GM23338 (cell line): ENCODE data around the gene HAGH.

Experiments
- CREB1 ChIP-seq: fragments of 250-450 bp; sonication (Bioruptor Pico); IDR thresholded peaks from 2 replicates; pipeline ENCODE4 v1.5.0; 2020; ENCODE audit warnings: low read depth, mild to moderate bottlenecking, moderate library complexity
- ETS1 ChIP-seq: IDR thresholded peaks from 2 replicates; pipeline ENCODE4 v1.6.1; 2016; ENCODE audit warnings: antibody characterized with exemption
- EZH2 ChIP-seq: fragments of 200-600 bp; sonication (generic); IDR thresholded peaks from one replicate; pipeline ENCODE4 v1.8.0; 2017; ENCODE audit warnings: antibody characterized with exemption, mild to moderate bottlenecking, low read depth; ENCODE audit not compliant: unreplicated experiment
- EZH2phosphoT487 ChIP-seq: fragments of 200-600 bp; sonication (generic); IDR thresholded peaks from one replicate; pipeline ENCODE4 v1.8.1; 2018; ENCODE audit warnings: antibody characterized with exemption; ENCODE audit not compliant: unreplicated experiment
- NANOG ChIP-seq: IDR thresholded peaks from 2 replicates; pipeline ENCODE4 v1.6.1; 2016; ENCODE audit warnings: antibody characterized with exemption, borderline replicate concordance
- POLR2AphosphoS5 ChIP-seq: IDR thresholded peaks from 2 replicates; pipeline ENCODE4 v1.6.1; 2016; ENCODE audit warnings: antibody characterized with exemption, low read depth
- REST ChIP-seq: IDR thresholded peaks from one replicate; pipeline ENCODE4 v1.6.1; 2018; ENCODE audit warnings: antibody characterized with exemption; ENCODE audit not compliant: unreplicated experiment
- STAT1 ChIP-seq: IDR thresholded peaks from one replicate; pipeline ENCODE4 v1.6.1; 2016; ENCODE audit warnings: antibody characterized with exemption; ENCODE audit not compliant: unreplicated experiment
- TF ChIP-seq, protein P1 (sequence below), 2 experiments: fragments of 200-600 bp in 1 of 2; sonication (generic) in 1 of 2; conservative IDR thresholded peaks; 2 replicates each; pipeline versions ENCODE4 v1.5.1 to v1.6.1; 2016 to 2017; ENCODE audit warnings: antibody characterized with exemption in 2 of 2, low read depth in 2 of 2, mild to moderate bottlenecking in 2 of 2, moderate library complexity in 1 of 2

DNA sequence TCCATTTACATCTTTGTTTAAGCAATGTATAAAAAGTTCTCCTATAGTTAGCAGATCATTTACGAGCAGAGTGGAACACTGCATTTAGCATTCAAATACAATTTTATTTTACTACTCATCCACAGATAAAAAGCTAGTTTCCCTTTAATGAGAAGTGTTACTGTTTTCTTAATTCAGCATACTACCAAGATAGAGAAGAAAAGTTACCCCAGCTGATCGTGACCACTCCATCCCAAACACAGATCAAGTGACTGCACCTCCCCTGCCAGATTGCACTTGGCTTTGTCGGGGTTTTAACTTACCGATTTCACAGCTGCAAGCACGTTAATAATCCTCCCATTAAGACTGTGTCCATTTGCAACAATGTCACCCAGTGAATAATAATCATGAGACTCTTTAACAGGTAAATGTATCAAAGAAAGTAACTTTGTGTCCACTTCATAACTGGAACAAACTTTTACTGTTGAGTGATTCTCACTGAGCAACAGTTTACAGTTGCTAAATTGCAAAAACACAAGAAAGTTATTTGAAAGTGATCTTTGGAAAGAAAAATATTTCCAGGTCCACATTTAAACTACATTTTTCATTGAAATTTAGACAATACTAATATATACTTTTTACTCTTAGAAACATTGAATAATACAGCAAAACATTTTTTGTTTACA, 30.9 kb upstream of the HAGH start:
- TF ChIP-seq, protein P1, sequence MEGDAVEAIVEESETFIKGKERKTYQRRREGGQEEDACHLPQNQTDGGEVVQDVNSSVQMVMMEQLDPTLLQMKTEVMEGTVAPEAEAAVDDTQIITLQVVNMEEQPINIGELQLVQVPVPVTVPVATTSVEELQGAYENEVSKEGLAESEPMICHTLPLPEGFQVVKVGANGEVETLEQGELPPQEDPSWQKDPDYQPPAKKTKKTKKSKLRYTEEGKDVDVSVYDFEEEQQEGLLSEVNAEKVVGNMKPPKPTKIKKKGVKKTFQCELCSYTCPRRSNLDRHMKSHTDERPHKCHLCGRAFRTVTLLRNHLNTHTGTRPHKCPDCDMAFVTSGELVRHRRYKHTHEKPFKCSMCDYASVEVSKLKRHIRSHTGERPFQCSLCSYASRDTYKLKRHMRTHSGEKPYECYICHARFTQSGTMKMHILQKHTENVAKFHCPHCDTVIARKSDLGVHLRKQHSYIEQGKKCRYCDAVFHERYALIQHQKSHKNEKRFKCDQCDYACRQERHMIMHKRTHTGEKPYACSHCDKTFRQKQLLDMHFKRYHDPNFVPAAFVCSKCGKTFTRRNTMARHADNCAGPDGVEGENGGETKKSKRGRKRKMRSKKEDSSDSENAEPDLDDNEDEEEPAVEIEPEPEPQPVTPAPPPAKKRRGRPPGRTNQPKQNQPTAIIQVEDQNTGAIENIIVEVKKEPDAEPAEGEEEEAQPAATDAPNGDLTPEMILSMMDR (conservative IDR thresholded peaks at IDR 0.05; ENCODE audit: low read depth in 2 of 2): no peak
- TF ChIP-seq REST (no peak), STAT1 (no peak), EZH2 (no peak), EZH2phosphoT487 (no peak), CREB1 (CRISPR knock-in tag) (no peak), POLR2AphosphoS5 (no peak), NANOG (no peak), ETS1 (no peak)
